ENCODE data around the gene LMBRD2. TPM values are rescaled to one million over a fixed set of nuclear protein-coding genes. Genes with fewer than 3 reads are reported as not detected.
"Not testable (repeated sequence)": the region's sequence is repeated elsewhere in the genome, so short reads cannot be mapped to it uniquely, and the experiment has no call there.

The LMBRD2 gene
- 7.9 and 9.9 TPM in 2 replicates for total RNA-seq (ENCODE audit: low replicate concordance)
- long read RNA-seq, full-length matches to known transcripts = 7 of 19 reads
- long read RNA-seq, partial matches to known transcripts = 11 of 19 reads
- long read RNA-seq, other reads (novel, unspliced or antisense) = 1 of 19 reads

- peaks cover 39% of the 10 kb centered on the region for H3K4me1 Mint-ChIP-seq (ENCODE audit: unreplicated experiment)
- peaks cover 14% of the 10 kb centered on the region for H3K36me3 Mint-ChIP-seq
- no peaks in the 10 kb centered on the region for H3K27me3 Mint-ChIP-seq
- H3K9me3 Mint-ChIP-seq = no peaks in the 10 kb centered on the region
- H3K27ac Mint-ChIP-seq = peak within 1 kb of the TSS; percentile 94
- DNase-seq (ENCODE audit: extremely low spot score, unreplicated experiment) = peak; percentile 97
- TF ChIP-seq CTCF (conservative IDR thresholded peaks at IDR 0.05) = no peak
- H3K4me3 Mint-ChIP-seq = peak within 1 kb of the TSS; percentile 92
These were observed at the start of gene LMBRD2, which contains the start of gene SKP2 for GRCh38 chr5:36151434-36152323. TSS of gene LMBRD2 (minus strand) at chr5:36151887. CDS start at chr5:36143349, 8,538 bp downstream. TSS of gene SKP2 (plus strand) at chr5:36152111. CDS start at chr5:36152263, 152 bp downstream.

- Mint-ChIP-seq H3K27me3 (no peaks in the 10 kb centered on the region), H3K4me3 (no peak overlapping the region), H3K36me3 (peaks cover 26% of the 10 kb centered on the region), H3K9me3 (no peaks in the 10 kb centered on the region), H3K4me1 (ENCODE audit: unreplicated experiment) (no peaks in the 10 kb centered on the region), H3K27ac (no peak overlapping the region)
- TF ChIP-seq CTCF (conservative IDR thresholded peaks at IDR 0.05) = no peak
- no peak for DNase-seq (ENCODE audit: extremely low spot score, unreplicated experiment)
These were observed 48.8 kb upstream of the LMBRD2 start for GRCh38 chr5:36200513-36200912.

DNA sequence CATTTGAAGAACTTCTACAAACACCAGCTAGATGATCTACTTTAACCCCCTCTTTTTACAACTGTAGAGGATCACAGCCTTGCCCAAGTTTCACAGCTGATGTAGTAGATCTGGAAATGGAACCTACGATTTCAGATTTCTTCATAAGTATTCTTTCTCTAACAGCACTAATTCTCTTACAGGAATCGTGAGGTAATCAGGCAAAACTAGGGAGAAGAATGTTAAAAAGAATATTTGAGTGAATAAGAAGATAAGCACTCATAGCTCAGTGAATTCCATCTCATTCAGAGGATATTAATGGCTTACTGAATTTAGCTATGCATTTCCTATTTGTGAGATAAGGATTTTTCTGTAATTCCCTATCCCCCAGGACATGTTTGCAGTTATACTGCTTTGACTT lies 47.9 kb upstream of the LMBRD2 start:
- Mint-ChIP-seq H3K27me3 (no peaks in the 10 kb centered on the region), H3K4me1 (ENCODE audit: unreplicated experiment) (no peaks in the 10 kb centered on the region), H3K27ac (no peak overlapping the region), H3K9me3 (no peaks in the 10 kb centered on the region), H3K4me3 (no peak overlapping the region), H3K36me3 (peaks cover 21% of the 10 kb centered on the region)
- no peak for TF ChIP-seq CTCF (conservative IDR thresholded peaks at IDR 0.05)
- DNase-seq (ENCODE audit: extremely low spot score, unreplicated experiment) = no peak

GRCh38 chr5:36198783-36199182 lies 47.1 kb upstream of the LMBRD2 start:
- H3K4me1 Mint-ChIP-seq (ENCODE audit: unreplicated experiment); H3K9me3 Mint-ChIP-seq; H3K27me3 Mint-ChIP-seq; H3K27ac Mint-ChIP-seq; DNase-seq (ENCODE audit: extremely low spot score, unreplicated experiment); H3K4me3 Mint-ChIP-seq: not testable (repeated sequence)
- H3K36me3 Mint-ChIP-seq = peaks cover 21% of the 10 kb centered on the region

GRCh38 chr5:36198281-36198680 lies 46.6 kb upstream of the LMBRD2 start:
- no peaks in the 10 kb centered on the region for H3K4me1 Mint-ChIP-seq (ENCODE audit: unreplicated experiment)
- no peak for DNase-seq (ENCODE audit: extremely low spot score, unreplicated experiment)
- H3K36me3 Mint-ChIP-seq = peaks cover 22% of the 10 kb centered on the region
- no peak overlapping the region for H3K27ac Mint-ChIP-seq
- no peaks in the 10 kb centered on the region for H3K27me3 Mint-ChIP-seq
- no peaks in the 10 kb centered on the region for H3K9me3 Mint-ChIP-seq
- H3K4me3 Mint-ChIP-seq = no peak overlapping the region
- TF ChIP-seq CTCF (conservative IDR thresholded peaks at IDR 0.05) = no peak

GRCh38 chr5:36193746-36194145 lies 42.1 kb upstream of the LMBRD2 start:
- TF ChIP-seq CTCF (conservative IDR thresholded peaks at IDR 0.05) = no peak
- Mint-ChIP-seq H3K27ac (no peak overlapping the region), H3K4me3 (no peak overlapping the region), H3K9me3 (peaks cover 3% of the 10 kb centered on the region), H3K4me1 (ENCODE audit: unreplicated experiment) (no peaks in the 10 kb centered on the region), H3K27me3 (no peaks in the 10 kb centered on the region), H3K36me3 (peaks cover 46% of the 10 kb centered on the region)
- no peak for DNase-seq (ENCODE audit: extremely low spot score, unreplicated experiment)

GRCh38 chr5:36184408-36184807 lies 32.7 kb upstream of the LMBRD2 start:
- not testable (repeated sequence) for H3K27ac Mint-ChIP-seq; H3K4me1 Mint-ChIP-seq (ENCODE audit: unreplicated experiment); H3K27me3 Mint-ChIP-seq; DNase-seq (ENCODE audit: extremely low spot score, unreplicated experiment); H3K4me3 Mint-ChIP-seq
- peaks cover 70% of the 10 kb centered on the region for H3K36me3 Mint-ChIP-seq
- peaks cover 14% of the 10 kb centered on the region for H3K9me3 Mint-ChIP-seq
